ENCODE results near the gene GHR. TPM values are rescaled to one million over a fixed set of nuclear protein-coding genes. Genes with fewer than 3 reads are reported as not detected.

The GHR gene
- total and polyA plus RNA-seq, 10 of the 15 experiments (the other 5 are each of a cell fraction or from before 2014, with no cell fraction given), result 0.23 to 10.2 (median 0.48) TPM

DNA sequence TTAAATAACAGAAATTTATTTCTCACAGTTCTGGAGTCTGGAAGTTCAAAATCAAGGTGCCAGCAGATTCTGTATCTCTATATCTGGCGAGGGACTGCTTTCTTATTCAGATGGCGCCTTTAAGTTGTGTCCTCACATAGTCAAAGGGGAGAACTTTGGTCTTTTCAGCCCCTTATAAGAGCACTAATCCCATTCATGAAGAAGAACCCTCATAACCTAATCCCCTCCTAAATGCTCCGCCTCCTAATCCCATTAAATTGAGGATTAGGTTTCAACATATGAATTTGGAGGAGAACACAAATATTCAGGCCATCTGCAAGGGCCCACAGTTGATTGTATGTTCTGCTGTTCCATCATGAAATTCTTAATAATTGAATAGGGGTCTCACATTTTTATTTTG lies 322.6 kb downstream of the GHR start (continued):
- TF ChIP-seq USF2 (IDR thresholded peaks at IDR 0.05; ENCODE audit: borderline replicate concordance, low read depth, low read length) (no peak), KLF5 (IDR thresholded peaks at IDR 0.05; ENCODE audit: partially characterized antibody) (no peak), RB1 (IDR thresholded peaks at IDR 0.05; ENCODE audit: borderline replicate concordance) (no peak), TBL1XR1 (IDR thresholded peaks at IDR 0.05; ENCODE audit: low read depth, low read length) (no peak), RFX5 (IDR thresholded peaks at IDR 0.05; ENCODE audit: low read depth, low read length) (no peak), SMAD5 (IDR thresholded peaks at IDR 0.05; ENCODE audit: low read depth) (no peak), YY1 (IDR thresholded peaks at IDR 0.05; ENCODE audit: low read depth, low read length) (no peak)
- TF ChIP-seq, protein P1, sequence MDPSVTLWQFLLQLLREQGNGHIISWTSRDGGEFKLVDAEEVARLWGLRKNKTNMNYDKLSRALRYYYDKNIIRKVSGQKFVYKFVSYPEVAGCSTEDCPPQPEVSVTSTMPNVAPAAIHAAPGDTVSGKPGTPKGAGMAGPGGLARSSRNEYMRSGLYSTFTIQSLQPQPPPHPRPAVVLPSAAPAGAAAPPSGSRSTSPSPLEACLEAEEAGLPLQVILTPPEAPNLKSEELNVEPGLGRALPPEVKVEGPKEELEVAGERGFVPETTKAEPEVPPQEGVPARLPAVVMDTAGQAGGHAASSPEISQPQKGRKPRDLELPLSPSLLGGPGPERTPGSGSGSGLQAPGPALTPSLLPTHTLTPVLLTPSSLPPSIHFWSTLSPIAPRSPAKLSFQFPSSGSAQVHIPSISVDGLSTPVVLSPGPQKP (IDR thresholded peaks at IDR 0.05; ENCODE audit: low read depth, low read length), result no peak

DNA sequence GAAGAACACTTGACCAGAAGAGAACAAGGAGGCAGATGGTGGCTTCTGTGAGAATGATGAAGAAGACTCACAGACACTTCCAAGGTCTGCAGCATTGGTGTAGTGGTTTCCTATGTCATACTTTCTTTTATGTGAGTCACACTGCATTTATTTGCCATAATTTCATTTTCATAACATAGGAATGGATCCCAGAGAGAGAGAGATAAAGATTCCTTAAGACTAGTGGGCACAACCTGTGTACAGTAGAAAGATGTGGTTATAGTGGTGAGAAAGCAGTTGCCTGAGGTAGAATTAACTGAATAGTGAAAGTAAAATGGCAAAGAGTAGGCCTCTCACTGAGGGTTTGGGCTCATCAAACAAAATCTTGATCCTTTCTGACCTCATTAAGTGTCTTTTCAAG lies 325.8 kb downstream of the GHR start:
- no peak overlapping the region for H3K27ac ChIP-seq (ENCODE audit: control insufficient read depth, insufficient read depth)
- ChIA-PET RAD21 (ENCODE audit: unreplicated experiment) (no interaction called here), CTCF (interaction anchor here (0.7 kb wide), 1 partner anchor 150 kb away, joined by 3 read pairs; no protein-coding TSS in a partner anchor), POLR2A (no interaction called here), SMC1A (ENCODE audit: uncharacterized antibody, unreplicated experiment) (no interaction called here)
- no peak overlapping the region for H3K4me3 ChIP-seq
- H3K27me3 ChIP-seq (replicated peaks in 1 of 2; ENCODE audit: control insufficient read depth in 2 of 2, insufficient read depth in 2 of 2, low read length in 1 of 2), result no peaks in the 10 kb centered on the region
- H3K79me2 ChIP-seq (ENCODE audit: control insufficient read depth, insufficient read depth, low read length), result no peaks in the 10 kb centered on the region
- H3K36me3 ChIP-seq (ENCODE audit: control insufficient read depth in 2 of 2, insufficient read depth in 2 of 2, low read length in 1 of 2), result no peaks in the 10 kb centered on the region
- no peaks in the 10 kb centered on the region for H3K4me1 ChIP-seq (ENCODE audit: control insufficient read depth, insufficient read depth, low read length)
- ATAC-seq (peak; percentile 29; the same call in 2 of the 3 replicates), FAIRE-seq (no peak), DNase-seq (ENCODE audit: low read depth, low spot score) (no peak)
- no peak overlapping the region for H3K9ac ChIP-seq (ENCODE audit: control insufficient read depth, insufficient read depth, low read length)
- H3K9me3 ChIP-seq (replicated peaks; ENCODE audit: control insufficient read depth, insufficient read depth, low read length), result no peaks in the 10 kb centered on the region
- no TSS peak for BruUV-seq (replicated peaks)
- H4K20me1 ChIP-seq (ENCODE audit: control insufficient read depth, insufficient read depth), result no peaks in the 10 kb centered on the region
- TF ChIP-seq MTA2 (IDR thresholded peaks at IDR 0.05; ENCODE audit: low read depth), result no peak
- TF ChIP-seq RUNX3 (IDR thresholded peaks at IDR 0.05; ENCODE audit: low read length), result peak; percentile 38; the same call in 1 of the 2 replicates
- H3K4me2 ChIP-seq (ENCODE audit: control insufficient read depth, insufficient read depth), result no peak overlapping the region
- in situ Hi-C loops (cut with MboI) (no loop called here), intact Hi-C loops (cut with micrococcal nuclease; ENCODE audit: unreplicated experiment) (no loop called here)
- no peak overlapping the region for H2AFZ ChIP-seq (ENCODE audit: control insufficient read depth, low read depth, low read length)

Measured in GM12878 (cell line).